T47D (cell line): ENCODE results near the gene PLXDC2.
A peak's percentile ranks its signal among the peaks of the same experiment; 100 is the strongest.

Experiments
- DNase-seq, 2 experiments: peaks; one replicate each; pipeline versions ENCODE4 v3.0.0 to v3.0.0-alpha.2; 2011 to 2012; ENCODE audit warnings: low read depth in 1 of 2, low spot score in 1 of 2
- JUND ChIP-seq: IDR thresholded peaks from 2 replicates; pipeline ENCODE4 v1.6.1; 2012; ENCODE audit warnings: low read depth
- in situ Hi-C: cut with HindIII; loops from 2 replicates; pipeline ENCODE4 v1.10.0; 2016; ENCODE audit warnings: low sequenced_read_pairs, low pct_unique_long_range_greater_than_20kb

Gene PLXDC2

DNA sequence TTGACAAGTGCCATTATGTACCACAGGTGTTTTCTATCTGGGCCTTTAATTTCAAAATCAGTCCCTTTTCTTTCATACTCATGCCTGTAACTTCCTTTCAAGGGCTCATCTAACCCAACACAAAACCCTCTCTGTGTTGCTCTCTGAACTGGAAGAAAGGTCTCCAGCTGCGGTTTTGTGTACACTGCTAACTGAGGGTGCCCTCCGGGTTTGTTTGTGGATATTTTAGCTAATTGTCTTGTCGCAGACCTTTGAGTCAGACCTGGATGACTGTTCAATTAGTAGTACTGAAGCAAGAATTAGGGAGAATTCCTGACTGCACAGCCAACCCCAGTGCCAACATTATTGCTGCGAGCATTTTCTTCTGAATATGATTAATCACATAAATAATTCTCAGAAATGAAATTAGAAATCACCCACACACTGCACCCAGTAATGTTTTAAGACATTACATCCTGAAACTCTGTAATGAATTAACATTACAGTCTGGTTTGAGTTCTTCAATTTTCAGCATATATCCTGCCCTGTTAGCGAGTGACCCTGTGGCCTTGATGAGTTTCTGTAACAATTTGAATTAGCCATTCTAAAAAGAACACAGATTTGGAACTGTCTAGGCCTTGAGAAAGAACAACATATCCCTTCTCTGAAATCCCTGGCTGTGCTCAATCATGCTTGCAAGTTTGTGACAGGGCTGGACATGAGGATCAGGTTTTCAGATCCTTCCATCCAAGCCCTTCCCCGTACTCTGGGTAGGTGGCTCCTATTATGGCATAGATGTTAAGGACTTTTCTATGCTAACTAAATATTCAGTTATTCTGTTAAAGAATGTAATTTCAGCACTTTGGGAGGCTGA is 460.1 kb downstream of the PLXDC2 start:
- in situ Hi-C loops: no loop called here
- no peak for TF ChIP-seq JUND
- peak in 1 of 2 experiments; percentile 29 for DNase-seq

- TF ChIP-seq JUND: no peak
- DNase-seq: peak in 1 of 2 experiments; percentile 35
- in situ Hi-C loops: no loop called here
Measured at GRCh38 chr10:20277820-20278219, 461.6 kb downstream of the PLXDC2 start.

DNA sequence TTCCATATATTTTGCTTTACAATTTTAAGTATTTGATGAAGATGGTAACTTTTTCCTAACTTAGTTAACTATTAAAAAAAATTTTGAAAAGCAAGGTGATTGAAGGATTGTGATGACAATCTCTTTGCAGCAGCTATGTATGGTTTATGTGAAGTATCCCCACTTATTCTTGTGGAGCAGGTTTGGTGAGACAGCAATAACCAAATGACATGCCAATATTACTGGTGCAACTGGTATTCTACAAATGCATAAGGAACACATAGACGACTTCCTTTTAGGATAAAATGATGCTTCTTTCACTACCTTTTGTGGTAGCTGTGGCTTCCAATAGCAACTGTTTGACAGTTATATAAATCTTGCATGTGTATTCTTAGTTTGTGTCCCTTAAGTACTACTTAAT is 465.3 kb downstream of the PLXDC2 start:
- in situ Hi-C loops: no loop called here
- peak in 1 of 2 experiments; percentile 71 for DNase-seq
- TF ChIP-seq JUND: no peak

- no peak for TF ChIP-seq JUND
- no peak for DNase-seq
- in situ Hi-C loops: no loop called here
Measured at GRCh38 chr10:20287586-20287985, 471.4 kb downstream of the PLXDC2 start.

GRCh38 chr10:20288060-20288459 is 471.8 kb downstream of the PLXDC2 start:
- DNase-seq: no peak
- no peak for TF ChIP-seq JUND
- in situ Hi-C loops: no loop called here

- in situ Hi-C loops: no loop called here
- TF ChIP-seq JUND: no peak
- DNase-seq: no peak
Measured at GRCh38 chr10:20289070-20289828, 473.0 kb downstream of the PLXDC2 start.

DNA sequence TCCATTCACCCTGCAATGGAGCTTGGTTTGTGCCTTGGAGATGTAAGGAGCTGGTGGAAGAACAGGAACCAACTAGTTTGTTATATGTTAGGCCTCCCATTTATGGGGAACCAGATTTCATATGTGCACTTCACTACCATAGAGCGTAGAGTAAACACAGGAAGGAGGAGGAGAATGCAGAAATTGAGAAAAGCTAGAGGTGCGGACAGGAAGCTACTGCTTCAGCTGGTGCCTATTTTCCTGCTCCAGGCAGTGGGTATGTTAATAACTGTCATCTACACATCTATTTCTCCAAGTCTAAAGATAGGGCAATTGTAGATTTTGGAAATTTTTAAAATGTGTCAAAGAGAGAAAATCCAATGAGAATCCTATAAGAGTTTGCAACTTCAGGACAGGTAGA is 482.2 kb downstream of the PLXDC2 start:
- in situ Hi-C loops: no loop called here
- TF ChIP-seq JUND: no peak

DNA sequence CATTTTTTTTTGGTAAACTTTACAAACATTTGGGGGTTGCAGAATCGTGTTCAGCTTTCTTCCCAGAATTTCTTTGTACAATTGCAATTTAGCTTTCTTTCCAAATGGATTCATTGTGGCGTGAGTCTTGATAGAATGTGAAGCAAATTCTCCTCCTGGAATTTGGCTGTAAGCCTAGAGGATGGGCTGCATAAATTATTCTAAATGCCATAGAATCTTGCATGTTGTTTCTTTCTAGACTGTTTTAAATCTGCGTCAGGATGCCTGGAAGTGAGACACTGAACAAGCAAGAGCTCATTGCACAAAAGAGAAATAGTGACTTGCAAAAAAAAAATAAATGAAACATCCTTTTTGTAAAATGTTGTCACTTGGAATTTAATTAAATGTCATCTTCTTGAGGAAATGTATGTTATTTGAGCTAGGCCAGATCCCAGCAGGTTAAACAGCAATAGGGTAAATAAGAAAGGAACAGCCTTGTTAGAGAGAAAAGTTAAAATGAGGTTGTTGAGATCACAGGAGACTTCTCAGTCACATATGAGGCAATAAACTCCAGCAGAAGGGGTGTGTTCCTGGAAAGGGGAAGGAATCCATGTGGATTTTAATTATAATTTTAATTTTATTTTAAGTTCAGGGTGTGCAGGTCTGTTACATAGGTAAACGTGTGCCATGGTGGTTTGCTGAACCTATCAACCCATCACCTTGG is 483.0 kb downstream of the PLXDC2 start:
- DNase-seq: no peak
- in situ Hi-C loops: no loop called here
- TF ChIP-seq JUND: no peak

More for the DNA sequence above, 482.2 kb downstream of the PLXDC2 start:
- no peak for DNase-seq

GRCh38 chr10:20300735-20301134 is 484.5 kb downstream of the PLXDC2 start:
- DNase-seq: no peak
- TF ChIP-seq JUND: no peak
- in situ Hi-C loops: no loop called here

DNA sequence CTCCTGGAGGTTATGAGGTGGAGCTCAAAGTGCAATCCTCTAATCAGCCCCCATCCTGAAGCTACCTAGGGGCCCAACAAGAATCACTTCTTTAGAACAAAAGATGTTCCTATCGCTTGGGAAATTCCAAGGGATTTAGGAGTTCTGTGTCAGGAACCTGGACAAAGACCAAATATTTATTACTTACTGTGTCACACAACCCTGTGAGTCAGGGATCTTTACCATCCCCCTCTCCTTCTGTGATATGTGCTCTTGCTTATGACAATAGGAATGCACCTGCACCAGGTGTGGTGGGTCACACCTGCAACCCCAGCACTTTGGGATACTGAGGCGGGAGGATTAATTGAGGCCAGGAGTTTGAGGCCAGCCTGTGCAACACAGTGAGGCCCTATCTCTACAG is 485.8 kb downstream of the PLXDC2 start:
- in situ Hi-C loops: no loop called here
- no peak for DNase-seq
- TF ChIP-seq JUND: no peak

DNA sequence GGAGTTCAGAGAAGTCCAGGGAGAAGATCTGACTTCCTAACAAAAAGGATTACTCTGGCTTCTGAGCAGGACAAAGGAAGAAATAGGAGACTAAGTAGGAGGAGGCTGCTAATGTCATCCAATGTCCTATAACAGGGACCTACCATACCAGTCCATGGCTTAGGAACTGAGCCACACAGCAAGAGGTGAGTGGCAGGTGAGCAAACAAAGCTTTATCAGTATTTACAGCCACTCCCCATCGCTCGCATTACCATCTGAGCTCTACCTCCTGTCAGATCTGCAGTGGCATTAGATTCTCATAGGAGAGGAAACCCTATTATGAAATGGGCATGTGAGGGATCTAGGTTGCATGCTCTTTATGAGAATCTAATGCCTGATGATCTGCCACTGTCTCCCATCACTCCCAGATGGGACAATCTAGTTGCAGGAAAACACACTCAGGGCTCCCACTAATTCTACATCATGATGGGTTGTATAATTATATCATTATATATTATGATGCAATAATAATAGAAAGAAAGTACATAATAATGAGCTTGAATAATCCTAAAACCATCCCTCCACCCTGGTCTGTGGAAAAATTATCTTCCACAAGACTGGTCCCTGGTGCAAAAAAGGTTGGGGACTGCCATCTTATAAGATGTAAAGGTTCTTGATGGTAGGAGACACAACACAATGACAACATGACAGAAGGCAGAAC is 487.4 kb downstream of the PLXDC2 start:
- in situ Hi-C loops: no loop called here
- TF ChIP-seq JUND: no peak
- DNase-seq: no peak

DNA sequence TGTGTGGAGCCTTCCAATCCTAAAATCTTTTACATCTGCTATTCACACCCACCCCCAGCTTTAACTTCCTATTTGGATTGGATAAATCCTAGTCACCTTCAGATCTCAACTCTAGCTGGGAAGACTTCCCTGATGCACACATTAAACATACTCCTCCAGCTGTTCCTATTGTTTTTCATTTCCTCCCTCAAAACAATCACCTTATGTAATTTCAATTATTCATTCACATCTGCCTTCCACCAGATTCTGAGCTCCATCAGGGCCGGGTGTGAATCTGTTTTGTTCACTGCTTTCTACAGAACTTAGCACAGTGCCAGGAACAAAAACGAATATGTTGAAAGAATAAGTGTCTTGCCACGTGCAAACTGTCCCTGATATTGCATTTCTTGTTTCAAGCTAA is 497.4 kb downstream of the PLXDC2 start:
- no peak for DNase-seq
- in situ Hi-C loops: no loop called here
- no peak for TF ChIP-seq JUND

DNA sequence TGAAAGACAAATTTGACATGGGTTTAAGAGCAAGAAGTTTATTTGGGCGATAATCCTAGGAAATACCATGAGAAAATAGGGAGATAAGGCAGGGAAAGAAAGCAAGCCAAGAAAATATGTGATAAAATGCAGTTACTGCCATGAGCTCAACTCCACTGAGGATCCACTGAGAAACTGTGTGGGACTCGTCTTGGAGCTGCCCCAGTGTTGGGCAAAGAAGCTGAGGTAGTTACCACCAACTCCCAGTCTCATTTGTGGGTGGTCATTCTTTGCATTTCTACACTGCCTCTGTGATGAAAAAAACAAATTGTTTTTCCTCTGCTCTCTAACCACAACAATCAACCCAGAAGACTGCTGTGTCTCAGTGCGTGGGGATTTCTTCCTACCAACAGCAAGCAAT is 498.2 kb downstream of the PLXDC2 start:
- in situ Hi-C loops: no loop called here
- DNase-seq: no peak
- no peak for TF ChIP-seq JUND
